Amniotic stem cell (primary cell): ENCODE measurements around the gene PARP14.

ENCODE experiments used
- DNase-seq: peaks from one replicate; lab custom pipeline; 2025; lab: John Stamatoyannopoulos, UW

The PARP14 gene

DNA sequence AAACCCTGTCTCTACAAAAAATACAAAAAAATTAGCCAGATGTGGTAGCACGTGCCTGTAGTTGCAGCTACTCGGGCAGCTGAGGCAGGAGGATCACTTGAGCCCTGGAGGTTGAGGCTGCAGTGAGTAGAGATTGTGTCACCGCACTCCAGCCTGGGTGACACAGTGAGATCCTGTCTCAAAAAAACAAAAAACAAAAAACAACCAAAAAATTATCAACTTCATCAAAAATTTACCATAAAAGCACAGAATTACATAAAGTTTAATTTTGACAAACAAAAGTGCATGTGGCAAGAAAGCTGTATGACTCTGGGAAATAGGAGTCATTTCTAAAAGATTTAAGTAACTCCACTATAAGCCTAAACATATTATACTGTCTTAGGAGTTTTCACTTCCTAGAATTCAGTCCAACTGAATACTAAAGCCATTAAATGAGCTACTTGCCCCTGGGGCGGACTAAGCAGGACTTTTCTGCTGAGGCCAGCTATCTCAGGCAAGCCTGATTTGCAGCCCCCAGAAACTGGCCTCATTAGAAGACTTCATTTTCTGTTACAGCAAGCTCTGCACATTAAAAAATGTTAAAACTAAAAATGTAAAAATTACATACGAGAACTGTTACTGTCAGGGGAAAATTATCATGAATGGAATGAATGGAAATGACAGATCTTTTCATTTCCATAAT lies 90.0 kb downstream of the PARP14 start:
- DNase-seq = no peak

DNA sequence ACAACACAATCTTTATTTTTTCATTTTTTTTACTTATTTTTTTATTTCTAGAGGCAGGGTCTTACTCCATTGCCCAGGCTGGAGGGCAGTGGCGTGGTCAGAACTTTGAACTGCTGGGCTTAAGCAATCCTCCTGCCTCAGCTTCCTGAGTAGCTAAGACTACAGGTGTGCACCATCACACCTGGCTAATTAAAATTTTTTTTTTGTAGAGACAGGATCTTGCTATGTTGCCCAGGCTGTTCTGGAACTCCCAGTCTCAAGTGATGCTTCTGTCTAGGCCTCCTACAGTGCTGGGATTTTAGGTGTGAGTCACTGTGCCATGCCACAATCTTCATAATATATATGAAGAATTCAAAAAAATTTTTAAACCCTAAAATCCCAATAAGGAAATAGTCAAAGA lies 92.2 kb downstream of the PARP14 start:
- no peak for DNase-seq

DNA sequence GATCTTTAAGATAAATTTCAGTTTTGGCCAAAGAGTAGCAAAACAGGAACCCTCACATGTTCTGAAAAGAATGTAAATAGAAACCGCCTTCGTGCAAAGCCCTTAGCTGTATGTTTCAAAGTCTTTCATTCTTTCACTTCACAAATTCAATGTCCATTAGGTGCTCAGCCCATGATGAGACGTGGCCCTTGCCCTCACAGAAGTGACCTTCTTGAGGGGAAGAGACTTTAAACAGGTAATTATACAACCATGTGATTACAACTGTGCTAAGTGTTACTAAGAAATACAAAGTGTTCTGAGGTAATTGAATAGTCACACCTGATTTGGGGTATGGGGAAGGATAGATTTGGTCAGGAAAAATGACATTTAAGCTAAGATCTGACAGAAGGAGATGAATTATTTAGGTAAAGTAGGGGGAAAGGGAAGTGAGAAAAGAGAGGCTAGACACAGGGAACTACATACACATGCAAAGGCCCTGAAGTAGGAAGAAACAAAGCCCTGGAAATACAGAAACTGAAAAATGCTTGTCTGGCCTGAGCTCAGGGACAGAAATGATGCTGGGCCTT lies 93.4 kb downstream of the PARP14 start:
- no peak for DNase-seq

DNA sequence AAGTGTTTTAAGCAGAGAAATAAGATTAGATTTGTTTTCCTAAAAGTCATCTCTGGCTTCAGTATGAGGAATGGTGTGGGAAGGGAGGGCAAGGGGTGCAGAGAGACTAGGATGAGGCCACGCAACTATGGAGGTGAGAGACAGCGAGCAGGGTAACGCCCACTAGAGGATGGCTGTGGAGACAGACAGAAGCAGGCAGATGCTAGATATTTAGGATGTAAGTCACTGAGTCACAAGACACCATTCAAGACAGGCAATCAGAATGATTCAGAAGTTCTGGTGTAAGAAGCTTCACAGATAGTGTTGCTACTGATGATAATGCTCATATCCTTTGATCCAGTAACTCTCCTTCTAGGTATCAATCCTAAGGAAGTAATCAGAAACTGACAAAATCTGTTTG lies 93.9 kb downstream of the PARP14 start:
- DNase-seq = no peak

DNA sequence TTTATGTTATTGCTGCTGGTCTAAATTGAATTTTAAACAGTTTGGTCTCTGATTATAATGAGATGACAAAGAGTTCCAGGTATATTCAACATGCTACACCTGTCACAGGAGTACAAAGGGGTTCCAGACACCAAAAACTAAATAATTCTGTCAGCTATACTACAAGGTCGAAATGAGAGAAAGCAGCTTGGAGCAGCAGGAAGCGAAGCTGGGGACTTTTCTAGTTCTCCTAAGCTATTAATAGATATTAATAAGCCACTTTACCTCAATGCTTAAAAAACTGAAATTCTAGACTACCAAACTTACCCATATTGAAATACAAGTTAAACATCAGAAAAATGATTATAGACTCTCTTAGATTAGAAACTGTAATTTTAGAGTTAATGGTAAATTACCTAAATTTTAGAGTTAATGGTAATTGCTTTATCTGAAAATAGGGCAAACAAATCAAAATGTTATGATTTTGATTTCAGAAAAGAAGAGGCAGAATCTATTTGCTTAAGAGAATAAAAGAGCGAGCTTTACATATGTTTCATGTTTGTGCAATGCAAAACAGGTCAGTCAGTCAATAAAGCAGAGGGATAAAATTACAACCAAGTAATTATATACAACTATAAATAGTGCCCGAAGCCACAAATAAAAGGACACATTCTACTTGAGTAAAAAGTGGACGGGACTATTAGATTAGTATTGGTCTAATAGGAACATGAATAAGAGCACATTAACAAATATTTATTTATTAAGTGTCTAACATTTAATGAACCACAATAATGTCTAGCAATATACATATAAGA lies 96.2 kb downstream of the PARP14 start:
- DNase-seq = no peak

DNA sequence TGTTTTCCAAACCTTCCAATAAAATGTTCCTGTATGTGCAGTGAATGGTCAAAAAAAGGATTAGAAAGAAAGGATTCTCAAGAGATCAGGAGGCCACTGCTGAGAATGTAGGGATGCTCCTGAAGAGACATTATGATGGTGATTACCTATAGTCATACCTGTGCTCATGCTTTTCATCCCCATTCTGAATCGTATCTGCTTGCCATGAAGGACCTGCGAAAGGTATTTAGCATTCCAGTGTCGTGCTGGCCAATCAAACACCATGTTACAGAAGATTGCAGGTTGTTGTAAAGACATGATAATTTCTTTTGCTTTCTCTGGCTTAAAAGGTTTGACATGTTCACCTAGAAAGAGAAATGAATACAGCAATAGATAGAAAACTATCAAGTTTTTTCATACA lies 96.9 kb downstream of the PARP14 start:
- no peak for DNase-seq
